ENCODE results near the gene SHB. TPM values are rescaled to one million over a fixed set of nuclear protein-coding genes. Genes with fewer than 3 reads are reported as not detected.
A peak's percentile ranks its signal among the peaks of the same experiment; 100 is the strongest.

The SHB gene
- total RNA-seq, 1 experiment from 2014 or later = 12.2 TPM

GRCh38 chr9:38022995-38023394, 46.0 kb downstream of the SHB start:
- TF ChIP-seq ZNF219 (CRISPR knock-in tag; IDR thresholded peaks at IDR 0.05; ENCODE audit: borderline replicate concordance) = no peak
- no peak for TF ChIP-seq OVOL2 (CRISPR knock-in tag; IDR thresholded peaks at IDR 0.05; ENCODE audit: borderline replicate concordance)
- no peak for TF ChIP-seq TEAD4 (CRISPR knock-in tag; IDR thresholded peaks at IDR 0.05)
- TF ChIP-seq ZNF396 (CRISPR knock-in tag; IDR thresholded peaks at IDR 0.05; ENCODE audit: borderline replicate concordance) = no peak
- TF ChIP-seq NR3C1 (CRISPR knock-in tag; conservative IDR thresholded peaks at IDR 0.05; ENCODE audit: low read depth) = no peak
- no peak for TF ChIP-seq ELF4 (CRISPR knock-in tag; IDR thresholded peaks at IDR 0.05; ENCODE audit: low read depth)
- no peak for TF ChIP-seq E2F1 (CRISPR knock-in tag; IDR thresholded peaks at IDR 0.05)
- TF ChIP-seq GABPB1 (CRISPR knock-in tag; IDR thresholded peaks at IDR 0.05) = no peak
- no peaks in the 10 kb centered on the region for H3K9me3 Mint-ChIP-seq
- peak overlapping the region; percentile 63; the same call in 1 of the 2 replicates for H3K27ac Mint-ChIP-seq
- no peaks in the 10 kb centered on the region for H3K36me3 Mint-ChIP-seq
- ChIA-PET CTCF (interaction anchor here (0.6 to 3.1 kb wide), 6 partner anchors 10 to 498 kb away, joined by 3 to 18 read pairs (median 4); no protein-coding TSS in a partner anchor), POLR2A (no interaction called here)
- no peak overlapping the region for H3K4me3 Mint-ChIP-seq
- H3K4me1 Mint-ChIP-seq = peaks cover 92% of the 10 kb centered on the region
- no peak for DNase-seq (ENCODE audit: low spot score)
- H3K27me3 Mint-ChIP-seq (ENCODE audit: low read depth) = no peaks in the 10 kb centered on the region
- ATAC-seq = no peak

- no peak overlapping the region for H3K4me3 Mint-ChIP-seq
- CTCF ChIA-PET = interaction anchor here (0.7 to 2.3 kb wide), 2 partner anchors 9 to 20 kb away, joined by 3 to 4 read pairs; no protein-coding TSS in a partner anchor
- POLR2A ChIA-PET = no interaction called here
These were observed 46.7 kb downstream of the SHB start for GRCh38 chr9:38022203-38022895.

GRCh38 chr9:38020151-38021076, 48.6 kb downstream of the SHB start:
- ChIA-PET POLR2A (no interaction called here), CTCF (interaction anchor here (1.1 kb wide), 1 partner anchor 47 kb away, joined by 3 read pairs; no protein-coding TSS in a partner anchor)
- H3K4me3 Mint-ChIP-seq = no peak overlapping the region
- TF ChIP-seq TP53 (CRISPR knock-in tag; IDR thresholded peaks at IDR 0.05) (no peak), ZNF263 (CRISPR knock-in tag; IDR thresholded peaks at IDR 0.05; ENCODE audit: low read depth) (no peak), NR1H2 (CRISPR knock-in tag; IDR thresholded peaks at IDR 0.05) (no peak), TCF7 (CRISPR knock-in tag; IDR thresholded peaks at IDR 0.05; ENCODE audit: low read depth) (no peak), SMAD4 (CRISPR knock-in tag; IDR thresholded peaks at IDR 0.05) (no peak), ZNF396 (CRISPR knock-in tag; IDR thresholded peaks at IDR 0.05; ENCODE audit: borderline replicate concordance) (no peak), TEAD1 (CRISPR knock-in tag; IDR thresholded peaks at IDR 0.05) (no peak), ZNF532 (CRISPR knock-in tag; IDR thresholded peaks at IDR 0.05; ENCODE audit: borderline replicate concordance) (no peak), ETV6 (CRISPR knock-in tag; IDR thresholded peaks at IDR 0.05) (no peak), PREB (CRISPR knock-in tag; IDR thresholded peaks at IDR 0.05; ENCODE audit: borderline replicate concordance) (no peak), ZNF138 (CRISPR knock-in tag; conservative IDR thresholded peaks at IDR 0.05) (no peak), ZNF317 (CRISPR knock-in tag; IDR thresholded peaks at IDR 0.05; ENCODE audit: borderline replicate concordance, low read depth) (no peak), ESRRA (CRISPR knock-in tag; IDR thresholded peaks at IDR 0.05; ENCODE audit: borderline replicate concordance) (no peak)

More at GRCh38 chr9:38022203-38022895, 46.7 kb downstream of the SHB start:
- Mint-ChIP-seq H3K27ac (peak overlapping the region; percentile 59), H3K27me3 (ENCODE audit: low read depth) (no peaks in the 10 kb centered on the region), H3K36me3 (no peaks in the 10 kb centered on the region), H3K4me1 (peaks cover 96% of the 10 kb centered on the region), H3K9me3 (no peaks in the 10 kb centered on the region)
- ATAC-seq (no peak), DNase-seq (ENCODE audit: low spot score) (no peak)
- no peak for TF ChIP-seq FOXJ3 (CRISPR knock-in tag; IDR thresholded peaks at IDR 0.05; ENCODE audit: borderline replicate concordance)
- TF ChIP-seq IRF1 (CRISPR knock-in tag; IDR thresholded peaks at IDR 0.05) = no peak
- no peak for TF ChIP-seq ZNF232 (CRISPR knock-in tag; IDR thresholded peaks at IDR 0.05)
- TF ChIP-seq SMAD4 (CRISPR knock-in tag; IDR thresholded peaks at IDR 0.05) = no peak
- TF ChIP-seq ATF1 (CRISPR knock-in tag; IDR thresholded peaks at IDR 0.05) = no peak

More at GRCh38 chr9:38020151-38021076, 48.6 kb downstream of the SHB start:
- DNase-seq (ENCODE audit: low spot score) = no peak
- H3K36me3 Mint-ChIP-seq = peaks cover 6% of the 10 kb centered on the region; the same call in 1 of the 2 replicates
- H3K4me1 Mint-ChIP-seq = peaks cover 96% of the 10 kb centered on the region
- no peaks in the 10 kb centered on the region for H3K9me3 Mint-ChIP-seq
- H3K27me3 Mint-ChIP-seq (ENCODE audit: low read depth) = no peaks in the 10 kb centered on the region; the same call in 1 of the 2 replicates
- no peak for ATAC-seq
- peak overlapping the region; percentile 79; the same call in 1 of the 2 replicates for H3K27ac Mint-ChIP-seq

Data from WTC11 (cell line).